GM19438 (cell line): ENCODE results near the gene CCDC137.

ENCODE experiments used
- ATAC-seq: cut with Tn5 transposase; IDR thresholded peaks from one replicate; pipeline ENCODE4 v1.9.1; 2021; ENCODE audit warnings: low read depth; ENCODE audit not compliant: unreplicated experiment

CCDC137 gene

DNA sequence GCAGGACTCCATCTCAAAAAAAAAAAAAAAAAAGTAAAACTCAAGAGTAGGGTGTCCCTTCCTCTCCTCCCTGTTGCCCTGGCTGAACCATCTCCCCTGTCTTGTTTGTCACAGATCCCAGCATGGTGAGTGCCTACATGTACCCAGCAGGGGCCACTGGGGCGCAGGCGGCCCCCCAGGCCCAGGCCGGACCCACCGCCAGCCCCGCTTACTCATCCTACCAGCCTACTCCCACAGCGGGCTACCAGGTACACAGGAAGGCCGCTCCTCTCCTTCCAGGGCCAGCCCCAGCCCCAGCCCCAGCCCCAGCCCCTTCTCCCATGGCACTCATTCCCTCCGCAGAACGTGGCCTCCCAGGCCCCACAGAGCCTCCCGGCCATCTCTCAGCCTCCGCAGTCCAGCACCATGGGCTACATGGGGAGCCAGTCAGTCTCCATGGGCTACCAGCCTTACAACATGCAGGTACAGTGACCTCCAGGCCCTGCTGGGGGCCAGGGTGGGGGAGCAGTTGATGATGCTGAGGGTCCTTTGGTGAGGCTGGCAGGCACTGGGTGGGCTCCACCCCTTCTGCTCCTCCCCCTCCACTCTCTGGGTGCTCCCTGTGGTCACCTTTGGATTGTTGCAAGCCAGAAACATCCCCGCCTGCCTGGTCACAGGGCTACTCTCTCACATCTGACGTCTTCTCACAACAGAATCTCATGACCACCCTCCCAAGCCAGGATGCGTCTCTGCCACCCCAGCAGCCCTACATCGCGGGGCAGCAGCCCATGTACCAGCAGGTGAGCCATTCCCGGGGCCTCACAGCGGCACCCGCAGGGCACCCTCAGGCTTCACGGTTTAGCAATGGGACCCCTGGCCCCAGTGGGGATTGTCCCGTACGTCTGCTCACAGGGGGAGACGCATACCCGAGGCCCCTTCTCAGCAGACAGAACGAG lies 34.1 kb downstream of the CCDC137 start:
- no peak for ATAC-seq

DNA sequence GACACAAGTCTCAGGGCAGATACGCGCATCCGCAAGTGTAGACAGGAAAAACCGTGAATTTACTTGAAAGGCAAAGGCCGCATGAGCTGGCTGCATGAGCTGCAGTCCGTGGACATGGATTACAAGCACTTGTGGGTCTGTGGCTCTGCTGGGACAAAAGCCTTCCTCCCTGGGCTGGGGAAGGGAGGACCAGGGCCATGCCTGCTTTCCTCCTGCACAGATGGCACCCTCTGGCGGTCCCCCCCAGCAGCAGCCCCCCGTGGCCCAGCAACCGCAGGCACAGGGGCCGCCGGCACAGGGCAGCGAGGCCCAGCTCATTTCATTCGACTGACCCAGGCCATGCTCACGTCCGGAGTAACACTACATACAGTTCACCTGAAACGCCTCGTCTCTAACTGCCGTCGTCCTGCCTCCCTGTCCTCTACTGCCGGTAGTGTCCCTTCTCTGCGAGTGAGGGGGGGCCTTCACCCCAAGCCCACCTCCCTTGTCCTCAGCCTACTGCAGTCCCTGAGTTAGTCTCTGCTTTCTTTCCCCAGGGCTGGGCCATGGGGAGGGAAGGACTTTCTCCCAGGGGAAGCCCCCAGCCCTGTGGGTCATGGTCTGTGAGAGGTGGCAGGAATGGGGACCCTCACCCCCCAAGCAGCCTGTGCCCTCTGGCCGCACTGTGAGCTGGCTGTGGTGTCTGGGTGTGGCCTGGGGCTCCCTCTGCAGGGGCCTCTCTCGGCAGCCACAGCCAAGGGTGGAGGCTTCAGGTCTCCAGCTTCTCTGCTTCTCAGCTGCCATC lies 34.9 kb downstream of the CCDC137 start:
- no peak for ATAC-seq

DNA sequence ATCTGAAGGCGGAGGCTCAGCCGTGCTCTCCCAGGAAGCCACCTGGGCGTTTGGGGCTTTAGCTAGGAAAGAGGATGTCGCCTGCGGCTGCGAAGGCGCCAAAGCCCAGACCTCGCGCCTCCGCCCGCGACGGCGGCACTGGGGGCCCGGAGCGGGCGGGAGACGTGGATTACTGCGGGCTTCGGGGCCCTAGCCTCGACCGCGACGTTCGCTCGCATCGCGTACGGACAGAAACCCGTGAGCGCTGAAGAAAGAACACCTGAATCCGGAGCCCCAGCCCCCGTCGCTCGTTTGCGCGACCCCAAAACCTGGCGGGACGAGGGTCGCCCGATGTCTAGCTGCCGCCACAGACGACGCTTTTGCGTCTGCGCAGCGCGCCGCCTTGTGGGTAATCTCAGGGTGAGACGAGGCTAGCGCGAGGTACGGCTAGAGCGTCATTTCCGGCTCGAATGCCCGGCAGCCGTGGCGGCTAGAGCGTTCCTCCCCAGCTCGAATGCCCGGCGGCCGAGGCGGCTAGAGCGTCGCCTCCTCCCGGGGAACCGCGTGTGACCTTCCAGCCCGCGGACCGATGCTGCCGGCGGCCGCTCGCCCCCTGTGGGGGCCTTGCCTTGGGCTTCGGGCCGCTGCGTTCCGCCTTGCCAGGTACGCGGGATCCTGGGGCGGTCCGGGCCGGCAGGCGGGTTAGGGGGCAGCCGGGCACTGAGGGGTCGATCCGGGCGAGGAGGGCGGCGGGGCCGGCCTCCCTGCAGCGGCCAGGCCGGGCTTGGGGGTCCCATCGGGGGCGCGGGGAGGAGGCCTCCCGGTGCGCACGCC lies 36.6 kb downstream of the CCDC137 start, which contains the start of gene MRPL12:
TSS of gene MRPL12 (plus strand) at position 434 of the 813 bp plus-strand sequence. CDS start at position 569, 135 bp downstream.
- peak; percentile 79 for ATAC-seq

DNA sequence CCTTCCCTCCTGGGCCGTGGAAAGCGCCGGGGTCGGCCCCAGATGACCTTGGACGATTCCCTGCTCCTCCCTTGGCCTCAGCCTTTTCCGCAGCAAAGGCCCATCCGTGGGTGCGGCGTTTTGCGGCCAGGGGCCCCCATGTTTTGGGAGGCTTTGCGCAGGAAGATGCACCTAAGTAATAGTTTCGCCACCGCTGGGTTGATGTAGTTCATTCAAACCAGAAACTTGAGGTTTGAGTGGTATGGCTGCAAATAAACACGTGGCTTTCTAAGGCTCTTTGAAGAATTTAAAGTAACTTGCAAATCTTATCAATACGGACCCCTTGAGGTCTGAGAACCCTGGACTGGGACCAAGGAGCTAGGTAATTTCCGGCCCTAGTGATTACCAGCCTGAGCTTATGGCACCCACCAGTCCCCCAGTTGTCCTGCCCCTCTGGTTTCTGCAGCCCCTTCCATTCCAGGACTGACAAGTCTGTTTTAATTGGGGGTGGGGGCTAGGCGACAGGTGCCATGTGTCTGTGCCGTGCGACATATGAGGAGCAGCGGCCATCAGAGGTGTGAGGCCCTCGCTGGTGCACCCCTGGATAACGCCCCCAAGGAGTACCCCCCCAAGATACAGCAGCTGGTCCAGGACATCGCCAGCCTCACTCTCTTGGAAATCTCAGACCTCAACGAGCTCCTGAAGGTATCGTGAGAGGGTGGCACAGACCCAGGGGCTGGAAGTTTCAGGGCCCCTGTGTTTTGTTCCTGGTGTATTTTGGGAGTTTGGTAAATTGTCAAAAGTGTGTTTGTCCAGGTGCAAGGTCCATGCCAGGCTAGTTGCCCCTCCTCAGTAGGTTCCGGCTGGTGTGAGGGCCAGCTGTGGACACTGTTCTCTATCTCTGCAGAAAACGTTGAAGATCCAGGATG lies 37.5 kb downstream of the CCDC137 start:
- ATAC-seq, result no peak

DNA sequence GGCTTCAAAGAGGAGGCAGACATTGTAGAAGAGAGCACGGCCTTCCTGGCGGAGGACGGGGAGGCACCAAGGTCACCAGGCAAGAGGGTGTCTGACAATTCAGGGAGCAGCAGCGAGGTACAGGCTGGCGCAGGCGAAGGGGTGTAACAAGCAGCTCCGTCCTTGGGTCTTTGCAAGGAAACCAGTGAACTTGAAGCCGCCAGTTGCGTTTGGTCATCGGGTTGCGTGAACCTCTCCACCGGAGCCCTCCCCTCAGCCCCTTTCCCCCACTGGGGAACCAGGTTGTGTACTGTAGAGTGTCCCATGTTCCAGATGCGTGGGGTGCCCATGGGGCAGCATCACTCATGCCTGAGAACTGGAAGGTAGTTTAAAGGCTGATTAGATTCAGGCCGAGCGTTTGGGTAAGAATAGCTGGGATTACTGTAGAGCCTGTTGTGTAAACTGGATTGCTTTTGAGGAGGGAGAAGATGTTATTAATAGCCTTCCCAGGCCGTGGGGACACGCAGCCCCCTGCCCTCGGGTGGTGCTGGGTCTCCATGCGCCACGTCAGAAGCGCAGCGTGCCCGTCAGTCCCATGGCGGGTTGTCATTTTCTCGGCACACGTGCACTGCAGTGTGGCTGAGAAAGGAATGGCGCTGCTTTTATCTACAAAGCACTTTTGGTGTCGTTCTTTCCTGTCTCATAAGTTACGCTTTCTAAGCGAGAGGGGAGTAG lies 39.1 kb downstream of the CCDC137 start:
- ATAC-seq, result no peak

DNA sequence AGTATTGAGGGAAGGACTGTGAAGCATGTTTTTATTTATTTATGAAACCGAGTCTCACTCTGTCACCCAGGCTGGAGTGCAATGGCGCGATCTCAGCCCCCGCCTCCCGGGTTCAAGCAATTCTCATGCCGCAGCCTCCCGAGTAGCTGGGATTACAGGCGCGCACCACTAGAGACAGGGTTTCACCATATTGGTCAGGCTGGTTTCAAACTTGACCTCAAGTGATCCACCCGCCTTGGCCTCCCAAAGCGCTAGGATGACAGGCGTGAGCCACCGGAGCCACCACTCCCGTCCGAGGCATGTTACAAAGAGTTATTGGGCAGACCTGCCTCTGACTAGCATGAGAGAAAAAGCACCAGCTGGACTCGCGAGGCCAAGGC lies 39.7 kb downstream of the CCDC137 start:
- ATAC-seq, result no peak

DNA sequence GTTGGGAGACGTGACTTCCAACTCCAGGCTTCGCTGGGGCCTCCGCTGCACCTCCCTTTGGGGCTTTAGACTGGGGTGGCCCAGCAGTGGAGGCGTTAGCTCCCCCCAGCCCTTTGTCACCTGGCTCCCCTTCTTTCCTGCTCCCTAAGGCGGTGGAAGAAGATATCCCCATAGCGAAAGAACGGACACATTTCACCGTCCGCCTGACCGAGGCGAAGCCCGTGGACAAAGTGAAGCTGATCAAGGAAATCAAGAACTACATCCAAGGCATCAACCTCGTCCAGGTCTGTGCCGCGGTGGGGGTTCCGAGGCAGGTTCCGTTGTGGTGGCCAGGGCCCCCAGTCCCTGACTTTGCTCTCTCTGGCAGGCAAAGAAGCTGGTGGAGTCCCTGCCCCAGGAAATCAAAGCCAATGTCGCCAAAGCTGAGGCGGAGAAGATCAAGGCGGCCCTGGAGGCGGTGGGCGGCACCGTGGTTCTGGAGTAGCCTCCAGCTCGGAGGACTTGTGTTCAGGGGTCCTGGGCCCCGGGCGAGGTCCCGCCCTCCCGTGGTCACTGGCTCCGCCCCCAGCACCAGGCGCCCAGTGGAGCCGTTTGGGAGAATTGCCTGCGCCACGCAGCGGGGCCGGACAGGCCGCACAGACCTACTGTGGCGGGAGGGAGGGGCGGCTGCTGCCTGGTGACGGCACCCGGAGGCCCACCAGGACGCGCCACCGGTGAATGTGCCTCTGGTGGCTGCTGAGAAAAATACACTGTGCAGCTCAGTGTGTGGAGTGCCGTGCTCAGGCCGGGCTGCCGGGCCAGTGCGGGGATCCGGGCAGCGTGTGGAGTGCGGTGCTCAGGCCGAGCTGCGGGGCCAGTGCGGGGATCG lies 40.5 kb downstream of the CCDC137 start:
- no peak for ATAC-seq

DNA sequence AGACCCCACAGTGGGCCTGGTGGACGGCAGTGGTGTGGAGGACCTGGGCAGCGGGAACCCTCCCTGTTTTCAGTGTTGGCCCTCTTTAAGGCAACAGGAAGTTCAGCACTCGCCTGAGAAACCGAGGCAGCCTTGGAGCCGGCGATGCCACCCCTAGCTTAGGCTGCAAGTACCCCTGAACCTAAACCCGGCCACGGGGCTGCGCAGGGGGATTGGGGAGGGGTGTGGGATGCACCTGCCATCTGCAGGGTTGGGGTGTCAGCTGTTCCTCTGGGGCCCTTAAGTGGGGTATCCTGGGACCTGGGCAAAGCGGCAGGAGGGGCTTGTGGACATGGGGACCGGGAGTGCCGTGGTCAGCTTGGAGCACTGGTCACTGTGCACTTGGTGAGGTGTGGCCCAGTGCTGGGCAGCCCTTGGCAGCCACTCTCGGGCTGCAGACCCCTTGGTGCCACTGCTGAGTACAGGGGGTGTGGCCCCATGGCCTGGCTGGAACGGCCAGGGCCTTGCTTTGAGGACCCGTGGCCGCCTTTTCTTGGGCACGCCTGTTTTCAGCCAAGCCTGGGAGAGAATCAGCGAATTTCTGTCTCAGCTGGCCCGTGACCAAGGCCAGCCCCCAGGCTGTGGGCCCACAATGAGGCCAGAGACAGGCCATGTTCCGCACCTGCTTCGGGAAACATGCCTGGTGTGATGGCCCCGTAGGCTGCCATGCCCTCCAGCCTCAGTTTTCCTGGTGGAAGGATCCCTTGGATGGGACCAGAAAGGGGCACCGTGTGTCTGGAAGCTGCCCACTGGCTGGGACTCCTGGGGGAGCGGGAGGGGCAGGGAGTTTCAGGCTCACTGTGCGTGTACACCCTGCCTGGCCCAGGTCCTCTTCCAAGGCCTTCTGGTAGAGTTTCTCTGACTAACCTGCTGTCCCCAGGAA lies 41.4 kb downstream of the CCDC137 start:
- no peak for ATAC-seq

DNA sequence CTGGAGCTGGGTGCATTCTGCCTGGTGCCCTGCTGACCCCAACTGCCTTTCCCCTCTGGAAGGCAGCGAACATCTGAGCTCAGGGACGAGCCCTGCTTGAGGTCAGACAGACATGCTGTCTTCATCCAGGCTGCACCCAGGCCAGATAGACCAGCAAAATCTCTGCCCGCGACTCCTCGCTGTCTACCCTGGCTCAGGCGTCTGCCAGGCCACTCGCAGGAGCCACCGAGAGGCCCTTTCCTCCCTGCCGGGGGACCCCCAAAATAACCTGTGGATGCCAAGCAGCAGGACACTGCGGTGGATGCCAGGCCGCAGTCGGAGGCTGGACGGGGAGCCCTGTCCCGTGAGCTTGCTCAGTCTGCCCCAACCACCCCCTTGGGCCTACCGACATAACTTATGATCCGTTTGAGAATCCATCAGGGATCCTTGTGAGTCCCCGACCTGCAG lies 42.2 kb downstream of the CCDC137 start:
- ATAC-seq, result no peak

DNA sequence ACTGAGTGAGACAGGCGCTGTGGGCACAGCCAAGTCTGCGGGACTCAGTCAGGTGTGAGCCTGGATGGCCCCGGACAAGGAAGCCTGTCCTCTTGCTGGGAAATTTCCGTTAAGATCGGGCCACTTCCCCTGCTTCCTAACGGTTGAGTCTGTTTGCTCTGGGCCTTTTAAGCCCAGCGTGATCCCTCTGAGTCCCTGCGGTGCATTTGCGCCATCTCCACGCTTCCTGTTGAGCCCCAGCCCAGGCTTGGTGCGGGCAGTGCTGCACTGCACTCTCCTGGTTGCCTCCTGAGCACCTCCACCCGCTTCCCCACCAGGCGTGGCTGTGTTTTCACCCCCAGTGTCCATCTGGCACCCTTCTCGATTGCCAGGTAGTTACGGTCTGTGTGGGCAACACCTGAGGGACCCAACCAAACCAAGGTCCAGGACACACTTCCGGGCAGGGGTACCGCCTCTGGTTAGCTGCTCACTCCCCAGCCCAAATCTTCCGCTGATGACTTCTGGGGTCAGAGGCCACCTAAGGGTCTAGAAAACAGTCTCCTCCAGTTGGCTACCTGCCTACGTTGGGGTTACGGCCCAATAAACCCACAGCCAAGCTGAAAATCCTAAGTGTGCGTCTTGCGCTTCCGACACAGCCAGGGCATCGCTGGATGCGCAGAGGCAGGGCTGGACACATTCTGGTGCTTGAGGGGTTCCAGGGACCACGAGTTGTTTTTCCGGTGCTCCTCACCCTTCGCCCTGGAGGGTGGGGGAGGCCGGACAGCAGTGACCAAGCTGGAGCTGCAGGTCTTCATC lies 44.2 kb downstream of the CCDC137 start:
- no peak for ATAC-seq

DNA sequence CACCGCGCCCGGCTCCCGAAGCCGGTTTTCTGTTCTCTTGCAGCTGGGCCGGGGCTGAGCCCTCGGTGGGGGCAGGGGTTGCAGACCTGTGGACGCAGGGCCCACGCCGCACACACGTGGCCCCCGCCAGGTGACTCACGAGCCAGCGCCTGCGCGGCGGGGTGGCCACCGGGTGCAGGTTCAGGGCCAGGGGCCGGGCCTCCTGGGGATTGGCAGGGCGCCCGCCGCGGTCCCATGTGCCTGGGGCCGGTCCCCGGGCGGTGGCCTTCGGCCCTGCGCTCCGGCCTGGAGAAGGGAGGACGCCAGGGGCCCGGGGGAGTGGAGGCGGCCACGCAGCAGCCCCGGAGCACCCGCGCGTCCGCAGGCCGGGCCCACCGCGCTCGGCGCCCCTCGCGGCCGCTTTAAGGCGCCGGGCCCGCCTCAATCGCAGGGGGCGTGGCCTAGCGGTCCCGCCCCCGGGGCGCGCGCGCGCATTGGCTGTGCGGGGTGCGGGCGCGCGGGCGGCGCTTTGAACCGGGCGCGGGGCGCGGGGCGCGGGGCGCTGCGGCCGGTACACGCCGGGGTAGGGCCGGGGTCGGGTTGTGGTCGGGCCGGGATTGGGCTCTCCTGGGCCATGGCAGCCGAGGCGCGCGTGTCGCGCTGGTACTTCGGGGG lies 45.4 kb downstream of the CCDC137 start, which contains the start of gene SLC25A10:
TSS of gene SLC25A10 (plus strand) at position 471 of the 654 bp plus-strand sequence. CDS start at position 614, 143 bp downstream.
- ATAC-seq, result peak; percentile 53

DNA sequence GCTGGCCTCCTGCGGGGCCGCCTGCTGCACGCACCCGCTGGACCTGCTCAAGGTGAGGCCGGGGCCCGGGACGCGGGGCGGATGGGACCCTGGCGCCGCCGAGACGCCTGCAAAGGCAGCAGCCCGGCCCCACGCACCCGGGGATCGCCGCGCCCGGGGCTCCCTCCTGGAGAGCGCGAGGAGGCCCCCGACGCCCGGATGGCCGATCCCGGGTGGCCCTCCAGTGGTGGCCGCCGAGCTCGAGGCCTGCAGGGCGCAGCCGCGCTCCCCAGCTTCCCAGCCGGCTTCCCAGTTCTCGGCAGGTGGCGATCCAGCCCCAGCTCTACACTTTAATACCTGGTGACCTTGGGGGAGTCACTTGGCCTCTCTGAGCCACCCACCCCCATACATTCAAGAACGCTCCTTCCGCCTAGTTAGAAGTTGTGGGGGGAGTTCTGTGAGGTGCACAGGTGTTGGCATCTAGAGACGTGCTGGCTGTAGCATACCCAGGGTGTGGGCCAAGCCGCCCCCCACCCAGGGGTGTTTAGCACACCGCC lies 46.0 kb downstream of the CCDC137 start:
- ATAC-seq, result peak; percentile 8

DNA sequence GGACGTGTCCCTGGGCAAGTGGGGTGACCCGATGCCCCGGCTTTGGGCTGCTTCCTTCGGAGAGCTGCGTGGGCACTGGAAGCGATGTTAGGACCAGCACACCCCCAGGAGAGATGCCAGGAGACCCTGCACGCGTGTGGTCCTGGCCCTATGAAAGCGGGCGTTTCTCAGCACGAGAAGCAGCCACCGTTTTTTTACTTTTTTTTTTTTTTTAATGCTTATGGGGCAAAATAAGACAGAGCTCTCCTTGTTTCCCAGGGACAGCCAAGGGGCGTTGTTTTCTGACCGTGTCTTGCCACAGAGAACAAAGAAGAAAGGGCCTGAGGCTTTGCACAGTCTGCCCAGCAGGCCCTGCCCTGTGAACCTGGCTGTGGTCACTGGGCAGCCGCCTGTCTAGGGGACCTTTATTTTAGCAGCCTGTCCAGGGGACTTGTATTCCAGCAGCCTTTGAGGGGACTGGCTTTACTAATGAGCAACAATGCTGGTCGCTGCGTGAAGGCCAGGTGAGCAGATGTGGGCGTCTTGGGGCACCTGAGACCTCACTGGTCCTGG lies 46.5 kb downstream of the CCDC137 start:
- no peak for ATAC-seq

DNA sequence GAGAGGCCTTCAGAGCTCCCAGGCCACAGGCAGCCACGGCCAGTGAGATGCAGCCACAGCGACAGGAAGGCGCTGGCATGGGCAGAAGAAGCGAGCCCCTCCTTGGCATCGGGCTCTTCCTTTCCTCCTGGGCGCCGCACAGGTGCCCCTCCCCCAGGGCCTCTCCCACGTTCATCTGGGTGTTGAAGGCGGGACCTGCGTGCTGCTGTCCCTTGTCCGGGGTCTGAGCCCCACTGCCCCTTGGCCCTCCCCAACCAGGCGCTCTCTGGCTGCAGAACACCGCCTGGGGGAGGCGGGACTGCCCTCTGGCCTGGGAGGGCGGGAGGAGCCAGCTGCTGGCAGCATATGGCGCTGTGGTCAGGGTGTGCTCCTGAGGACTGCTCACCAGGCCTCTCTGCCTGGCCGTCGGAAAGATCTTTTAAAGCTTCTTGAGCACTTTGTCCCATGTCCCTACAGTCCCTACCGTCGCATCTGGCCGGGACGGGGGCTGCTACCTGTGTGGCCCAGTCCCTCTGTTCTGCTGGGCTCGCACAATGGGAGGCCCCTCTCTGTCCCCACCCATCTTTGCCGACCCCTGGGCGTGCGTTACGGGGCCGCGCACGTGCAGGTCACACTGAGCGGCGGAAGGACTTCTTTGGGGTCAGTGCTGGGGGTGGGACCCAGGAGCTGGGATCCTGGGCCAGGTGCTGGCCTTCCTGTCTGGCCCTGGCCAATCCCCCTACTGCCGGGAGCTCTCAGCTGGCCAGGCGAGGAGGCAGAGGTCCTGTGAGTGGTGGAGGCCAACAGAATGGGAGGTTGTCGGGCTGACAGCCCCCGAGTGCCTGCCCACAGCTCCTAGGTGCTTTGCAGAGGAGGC lies 47.2 kb downstream of the CCDC137 start:
- no peak for ATAC-seq
